DMS114 treated with DMSO at 0.1 percent for 48 hours (cell line): ENCODE data around the gene CRYBG2.

ENCODE experiments used
- DNase-seq: peaks from one replicate; lab custom pipeline; 2025; ENCODE audit not compliant: unreplicated experiment; lab: John Stamatoyannopoulos, UW

Gene CRYBG2

DNA sequence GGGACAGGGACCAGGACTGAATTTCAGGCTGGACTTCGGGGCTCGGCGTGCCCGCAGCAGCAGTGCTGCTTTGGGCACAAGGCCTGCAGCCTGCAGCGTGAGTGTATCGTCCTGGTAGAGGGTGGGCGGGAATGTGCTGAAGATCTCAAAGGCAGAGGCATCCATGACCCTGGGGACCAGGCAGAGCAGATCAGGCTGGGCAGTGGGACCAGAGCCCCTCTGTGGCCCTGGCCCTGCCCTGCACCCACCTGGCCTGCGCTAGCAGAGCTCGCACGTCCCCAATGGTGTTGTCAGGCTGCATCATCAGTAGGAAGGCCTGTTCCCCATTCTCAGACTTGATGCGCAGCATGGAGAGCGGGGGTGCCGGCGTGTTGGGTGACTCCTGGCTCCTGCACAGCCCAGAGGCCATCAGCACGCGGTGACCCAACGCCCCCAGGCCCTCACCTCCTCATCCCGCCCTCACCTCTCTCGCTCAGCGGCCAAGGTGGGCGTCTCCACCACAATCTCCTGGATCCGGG lies 71.5 kb downstream of the CRYBG2 start:
- no peak for DNase-seq

DNA sequence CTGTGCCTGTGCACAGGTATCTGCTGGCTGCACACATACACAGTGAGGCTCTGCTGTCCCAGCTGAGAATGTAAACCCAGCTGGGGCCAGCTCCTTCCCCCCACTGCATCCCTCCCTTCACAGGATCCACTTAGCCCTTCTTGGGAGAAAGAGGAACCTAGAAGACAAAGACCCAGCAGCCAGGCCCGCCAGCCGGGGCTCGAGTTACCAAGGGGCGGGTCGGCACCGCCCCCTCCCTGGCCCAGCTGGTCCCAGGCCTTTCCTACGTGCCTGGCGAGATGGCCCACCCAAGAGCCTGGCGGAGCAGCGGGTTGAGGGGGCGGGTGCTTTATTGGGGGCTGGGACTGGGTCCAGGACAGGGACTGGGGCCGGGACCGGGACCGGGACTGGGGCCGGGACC lies 72.0 kb downstream of the CRYBG2 start:
- DNase-seq: no peak

DNA sequence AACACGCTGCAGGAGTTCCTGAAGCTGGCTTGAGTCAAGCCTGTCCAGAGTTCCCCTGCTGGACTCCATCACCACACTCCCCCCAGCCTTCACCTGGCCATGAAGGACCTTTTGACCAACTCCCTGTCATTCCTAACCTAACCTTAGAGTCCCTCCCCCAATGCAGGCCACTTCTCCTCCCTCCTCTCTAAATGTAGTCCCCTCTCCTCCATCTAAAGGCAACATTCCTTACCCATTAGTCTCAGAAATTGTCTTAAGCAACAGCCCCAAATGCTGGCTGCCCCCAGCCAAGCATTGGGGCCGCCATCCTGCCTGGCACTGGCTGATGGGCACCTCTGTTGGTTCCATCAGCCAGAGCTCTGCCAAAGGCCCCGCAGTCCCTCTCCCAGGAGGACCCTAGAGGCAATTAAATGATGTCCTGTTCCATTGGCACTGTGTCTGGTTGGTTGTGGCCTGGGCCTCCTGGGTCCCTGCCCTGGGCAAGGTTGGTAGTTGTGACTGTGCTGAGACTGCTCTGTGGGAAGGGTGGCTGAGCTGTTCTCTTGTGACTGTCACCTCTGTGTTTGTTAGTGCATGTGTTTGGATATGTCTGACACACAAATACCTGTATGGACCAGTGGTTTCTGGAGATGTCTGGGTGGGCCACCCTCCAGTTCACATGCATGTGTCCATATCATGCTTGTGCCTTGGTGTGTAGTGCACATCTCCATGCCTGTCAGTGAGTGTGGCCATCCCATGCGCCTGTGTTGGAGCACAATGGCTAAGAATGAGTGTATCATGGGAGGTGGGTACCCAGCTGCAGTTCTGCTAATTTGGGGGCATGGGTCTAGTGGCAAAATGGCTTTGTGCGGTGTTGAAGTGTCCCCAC lies 72.6 kb downstream of the CRYBG2 start:
- DNase-seq: no peak

DNA sequence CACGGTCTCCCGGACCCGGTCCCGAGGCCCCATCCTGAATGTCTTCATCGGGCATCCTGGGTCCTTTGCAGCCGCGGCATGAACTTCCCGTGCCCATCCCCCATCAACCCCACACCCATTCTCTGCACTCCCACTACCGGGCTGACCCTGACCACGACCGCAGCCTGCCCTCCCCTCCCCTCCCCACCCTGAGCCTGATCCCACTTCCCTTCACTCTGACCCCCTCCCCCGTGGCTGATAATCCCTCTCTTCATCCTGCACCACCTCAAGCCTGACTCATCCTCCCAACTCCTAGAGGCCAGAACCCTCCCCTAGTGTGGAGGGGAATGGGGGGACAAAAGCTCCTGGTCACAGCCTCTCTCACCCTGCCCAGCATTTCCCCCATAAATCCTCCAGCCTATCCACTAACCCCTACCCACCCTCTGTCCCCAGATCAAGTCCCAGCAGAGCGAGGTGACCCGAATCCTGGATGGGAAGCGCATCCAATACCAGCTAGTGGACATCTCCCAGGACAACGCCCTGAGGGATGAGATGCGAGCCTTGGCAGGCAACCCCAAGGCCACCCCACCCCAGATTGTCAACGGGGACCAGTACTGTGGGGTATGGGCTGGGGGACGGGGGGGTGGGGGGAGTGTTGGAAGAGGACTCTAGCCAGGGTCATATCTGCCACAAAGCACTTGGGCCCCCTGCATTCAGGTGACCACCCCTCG lies 73.4 kb downstream of the CRYBG2 start:
- no peak for DNase-seq

DNA sequence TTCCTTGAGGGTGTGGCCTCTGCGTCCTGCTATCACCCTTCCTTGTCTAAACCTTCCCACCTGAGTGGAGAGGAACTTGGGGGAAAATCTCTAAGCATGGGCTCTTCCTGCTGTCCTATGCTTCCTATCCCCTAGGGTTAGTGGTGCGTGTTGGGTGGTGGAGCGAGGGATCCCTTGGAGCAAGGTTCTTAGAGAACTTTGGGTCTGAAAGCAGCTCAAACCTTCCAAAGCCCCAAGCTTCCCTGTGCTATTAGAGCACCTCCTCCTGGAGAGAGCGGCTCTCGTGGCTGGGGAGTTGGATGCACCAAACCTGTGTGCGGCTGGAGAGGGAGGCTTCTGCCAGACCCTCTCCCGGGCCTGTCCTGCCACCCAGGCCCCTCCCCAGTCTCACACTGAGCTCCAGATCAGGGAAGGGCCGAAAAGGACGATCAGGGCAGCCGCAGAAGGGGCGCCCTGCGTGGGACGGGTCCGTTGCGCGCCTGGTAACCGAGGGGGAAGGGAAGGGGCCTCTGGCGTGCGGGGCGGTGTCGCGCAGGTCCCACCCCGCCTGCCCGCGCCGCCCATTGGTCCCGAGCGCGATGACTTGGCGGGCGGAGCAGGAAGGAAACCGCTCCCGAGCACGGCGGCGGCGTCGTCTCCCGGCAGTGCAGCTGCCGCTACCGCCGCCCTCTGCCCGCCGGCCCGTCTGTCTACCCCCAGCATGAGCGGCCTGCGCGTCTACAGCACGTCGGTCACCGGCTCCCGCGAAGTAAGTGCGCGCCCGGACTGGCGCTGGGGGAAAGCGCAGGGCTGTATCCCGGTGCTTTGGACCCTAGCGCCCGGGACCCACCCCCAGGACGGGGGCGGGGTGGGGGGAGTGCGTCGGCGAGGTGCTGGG lies 74.2 kb downstream of the CRYBG2 start, which contains the start of gene SH3BGRL3:
Gene SH3BGRL3 (plus strand): TSS at position 631 of the 877 bp plus-strand sequence. CDS start 70 bp downstream, at position 701.
- peak; percentile 65 for DNase-seq

DNA sequence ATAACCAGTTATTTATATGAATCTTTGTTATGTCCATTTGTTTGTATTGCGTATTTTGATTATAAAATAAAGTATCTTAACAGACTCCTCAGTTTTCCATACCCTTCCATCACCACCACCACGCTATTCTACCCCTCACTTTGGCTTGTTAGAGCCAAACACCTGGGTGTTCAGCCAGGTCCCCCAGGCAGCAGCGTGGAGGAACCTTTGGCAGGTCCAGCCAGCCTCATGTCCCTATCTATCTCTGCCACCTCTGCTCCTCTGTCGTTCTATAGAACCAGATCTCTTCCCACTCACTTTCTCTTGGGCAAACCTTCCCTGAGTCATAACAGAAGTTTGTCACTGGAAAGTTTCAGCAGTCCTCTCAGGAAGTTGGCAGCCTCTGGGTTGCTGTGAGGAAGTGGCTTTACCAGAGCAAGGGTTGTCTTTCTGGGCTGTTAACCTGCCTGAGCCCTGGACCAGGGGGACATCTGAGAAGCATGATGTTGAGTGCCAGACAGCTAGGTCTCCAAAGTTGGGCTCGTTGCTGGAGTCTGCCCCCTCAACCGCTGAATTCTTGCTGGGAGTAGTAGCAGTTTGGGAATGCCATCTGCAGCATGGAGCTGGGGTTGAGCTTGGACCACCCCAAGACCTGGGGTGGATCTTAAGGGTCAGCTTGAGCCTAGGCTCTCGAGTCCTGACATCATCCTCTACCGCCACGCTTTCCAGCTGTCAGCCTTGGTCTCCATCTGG lies 75.0 kb downstream of the CRYBG2 start:
- DNase-seq: no peak

DNA sequence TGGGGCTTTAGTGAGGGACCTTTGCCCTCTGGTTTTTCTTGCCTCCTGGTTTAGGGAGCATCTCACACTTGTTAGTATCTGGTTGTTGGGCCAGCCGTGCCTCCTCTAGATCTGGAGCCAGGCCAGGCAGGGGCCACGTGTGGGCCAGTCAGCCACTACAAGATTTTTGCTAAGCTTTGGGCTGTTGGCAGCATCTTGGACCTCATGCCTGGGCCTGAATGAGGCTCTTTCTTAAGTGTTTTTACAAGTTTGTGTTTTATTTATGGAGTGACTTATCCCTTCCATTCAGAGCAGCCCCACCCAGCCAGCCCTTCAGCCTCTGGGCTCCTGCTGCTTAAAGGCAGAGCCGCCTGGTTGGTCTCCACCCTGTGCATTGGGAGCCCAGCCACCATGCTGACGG lies 75.6 kb downstream of the CRYBG2 start:
- DNase-seq: no peak

DNA sequence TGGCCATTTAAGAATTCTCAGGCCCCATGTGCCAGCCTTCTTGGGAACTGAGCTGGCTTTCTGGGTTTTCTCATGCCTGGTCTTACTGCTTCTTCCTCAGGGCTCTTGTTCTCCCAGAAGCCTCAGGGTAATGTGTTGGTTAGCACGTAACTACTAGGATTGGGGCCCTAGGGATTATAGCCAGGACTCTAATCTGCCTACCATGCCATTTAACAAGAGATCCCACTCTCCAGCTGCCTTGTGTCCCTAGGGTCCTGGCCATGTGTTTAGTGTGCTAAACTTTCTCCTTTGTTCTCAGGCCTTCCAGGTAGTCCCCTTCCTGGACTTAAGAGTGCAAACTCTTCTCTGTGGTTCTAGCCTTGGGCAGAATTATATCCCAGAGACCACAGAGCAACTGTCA lies 76.2 kb downstream of the CRYBG2 start:
- no peak for DNase-seq

DNA sequence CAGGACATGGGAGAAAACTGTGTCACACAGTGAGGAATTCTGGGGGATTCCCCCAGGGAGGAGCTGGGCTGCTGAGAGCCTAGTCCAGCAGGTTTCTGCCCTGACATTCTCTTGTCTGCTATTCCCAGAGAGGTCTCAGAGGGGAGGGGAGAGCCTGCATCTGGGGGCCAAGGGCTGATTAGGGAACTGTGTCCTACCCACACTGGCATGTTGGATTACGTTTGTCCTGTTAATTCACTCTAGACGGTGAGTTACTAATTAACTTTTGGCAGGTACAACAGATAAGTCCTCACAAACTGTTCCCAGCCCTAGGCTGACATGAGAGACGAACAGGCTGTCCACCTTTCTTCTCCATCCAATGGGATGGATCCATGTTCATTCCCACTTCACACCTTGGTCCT lies 76.7 kb downstream of the CRYBG2 start:
- DNase-seq: no peak

DNA sequence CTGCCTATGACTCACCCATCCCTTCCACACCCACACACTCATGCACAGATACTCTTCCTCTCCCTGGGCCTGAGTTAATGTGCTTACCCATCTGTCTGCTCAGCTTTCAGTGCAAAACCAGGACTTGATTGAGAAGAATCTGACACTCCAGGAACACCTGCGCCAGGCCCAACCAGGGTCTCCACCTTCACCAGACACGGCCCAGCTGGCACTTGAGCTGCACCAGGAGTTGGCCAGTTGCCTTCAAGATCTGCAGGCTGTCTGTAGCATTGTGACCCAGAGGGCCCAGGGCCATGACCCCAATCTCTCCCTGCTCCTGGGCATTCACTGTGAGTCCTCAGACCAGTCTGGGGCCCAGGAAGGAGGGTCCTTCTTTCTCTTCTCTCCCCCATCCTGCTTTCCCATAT lies 77.5 kb downstream of the CRYBG2 start:
- no peak for DNase-seq

DNA sequence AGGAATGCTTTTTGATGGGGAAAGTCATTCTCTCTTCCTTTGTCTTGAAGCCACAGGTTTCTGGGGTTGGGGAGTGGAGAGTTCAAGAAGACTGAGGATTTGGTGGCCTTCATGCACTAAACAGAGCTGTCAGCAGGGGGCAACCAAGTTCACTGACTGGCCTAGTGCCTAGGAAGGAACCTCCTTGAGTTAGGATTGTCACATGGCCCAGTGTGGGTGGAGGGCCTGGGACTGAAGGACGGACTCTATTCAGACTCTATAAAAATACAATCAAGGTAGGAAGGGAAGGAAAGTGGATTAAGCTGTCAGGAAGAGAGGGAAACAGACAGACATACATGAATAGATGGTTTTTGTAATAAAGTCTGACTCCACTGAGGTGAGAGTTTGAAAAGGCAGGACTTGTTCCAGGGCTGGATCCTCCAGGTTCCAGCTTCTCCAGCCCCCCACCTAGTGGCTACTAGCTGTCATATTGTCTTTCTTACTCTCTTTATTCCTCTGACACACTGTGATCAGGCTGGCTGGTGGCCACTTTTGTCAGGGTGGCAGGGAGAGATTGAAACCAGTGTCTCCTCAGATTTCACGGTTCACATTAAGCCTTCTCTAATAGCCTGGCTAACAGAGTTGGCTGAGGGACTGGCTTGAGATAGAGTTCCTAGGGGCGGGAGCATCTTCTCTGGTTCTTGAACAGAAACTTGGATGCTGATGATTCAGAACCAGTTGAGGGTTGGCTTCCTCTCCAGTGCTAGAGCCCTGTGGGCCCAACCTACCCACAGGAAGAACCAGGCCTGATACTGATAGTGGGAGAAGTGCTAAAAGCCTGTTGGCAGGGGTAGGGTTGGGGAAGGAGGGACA lies 78.1 kb downstream of the CRYBG2 start:
- DNase-seq: peak; percentile 71

DNA sequence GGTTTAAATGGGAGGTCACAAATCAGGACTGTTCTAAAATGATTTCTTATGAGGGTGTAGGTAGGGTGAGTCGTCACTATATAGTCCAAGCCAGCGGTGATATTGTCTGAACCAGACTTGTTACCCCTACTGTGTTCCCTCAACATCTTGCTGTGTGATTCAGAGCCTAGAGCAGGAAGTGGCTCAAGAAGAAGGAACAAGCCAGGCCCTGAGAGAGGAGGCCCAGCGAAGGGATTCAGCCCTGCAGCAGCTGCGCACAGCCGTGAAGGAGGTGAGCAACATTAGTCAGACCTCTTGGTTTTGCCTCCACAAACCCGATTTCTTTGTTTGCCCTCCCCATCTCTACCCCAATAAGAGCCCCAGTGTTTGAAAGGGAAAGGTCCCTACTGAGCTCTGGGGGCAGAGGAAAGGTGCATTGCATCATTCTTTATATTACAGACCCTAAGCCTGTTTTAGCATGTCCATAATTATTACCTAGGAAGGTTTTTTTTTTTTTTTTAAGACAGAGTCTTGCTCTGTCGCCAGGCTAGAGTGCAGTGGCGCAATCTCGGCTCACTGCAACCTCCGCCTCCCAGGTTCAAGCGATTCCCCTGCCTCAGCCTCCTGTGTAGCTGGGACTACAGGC lies 79.0 kb downstream of the CRYBG2 start:
- no peak for DNase-seq
